BE2C (cell line): ENCODE measurements around the gene COL15A1.

ENCODE experiments used
- DNase-seq: peaks from one replicate; pipeline ENCODE4 v3.0.0-alpha.2; 2020
- H3K27me3 ChIP-seq: fragments of 250-450 bp; sonication (Bioruptor Pico); 2 replicates; pipeline ENCODE4 v1.5.1; 2020; ENCODE audit warnings: mild to moderate bottlenecking
- H3K36me3 ChIP-seq: fragments of 250-450 bp; sonication (Bioruptor Pico); 2 replicates; pipeline ENCODE4 v1.5.1; 2020; ENCODE audit warnings: mild to moderate bottlenecking
- H3K4me1 ChIP-seq: fragments of 250-450 bp; sonication (Bioruptor Pico); 2 replicates; pipeline ENCODE4 v1.5.1; 2020
- H3K4me3 ChIP-seq: 2 replicates; pipeline ENCODE4 v1.5.1; 2011; ENCODE audit warnings: low read depth, low read length
- H3K9me3 ChIP-seq: fragments of 250-450 bp; sonication (Bioruptor Pico); 2 replicates; pipeline ENCODE4 v1.5.1; 2020
- TF ChIP-seq, protein P1 (sequence below): IDR thresholded peaks from 2 replicates; pipeline ENCODE4 v1.5.1; 2012; ENCODE audit warnings: mild to moderate bottlenecking, low read depth, low read length

The COL15A1 gene

DNA sequence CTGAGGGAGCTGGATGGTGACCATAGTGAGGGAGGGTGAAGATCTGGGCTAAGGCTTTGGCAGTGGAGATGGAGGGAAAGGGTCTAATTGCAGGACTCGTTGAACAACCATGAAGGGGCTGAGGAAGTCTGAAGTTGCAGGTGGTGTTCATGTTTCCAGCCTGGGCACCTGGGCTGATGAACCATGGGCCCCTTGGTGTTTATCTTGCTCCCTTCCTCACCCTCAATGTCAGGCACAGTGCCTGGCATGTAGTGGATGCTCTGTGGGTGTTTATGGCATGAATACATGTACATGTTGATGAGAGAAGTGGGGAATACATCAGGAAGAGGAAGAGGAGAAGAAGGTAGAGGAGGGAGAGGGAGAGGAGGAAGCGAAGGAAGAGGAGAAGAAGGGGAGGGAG lies 31.3 kb upstream of the COL15A1 start:
- no peak for DNase-seq
- H3K27me3 ChIP-seq: no peaks in the 10 kb centered on the region; the same call in 1 of the 2 replicates
- H3K36me3 ChIP-seq: no peaks in the 10 kb centered on the region
- H3K9me3 ChIP-seq: no peaks in the 10 kb centered on the region
- no peaks in the 10 kb centered on the region for H3K4me1 ChIP-seq
- no peak overlapping the region for H3K4me3 ChIP-seq
- TF ChIP-seq, protein P1, sequence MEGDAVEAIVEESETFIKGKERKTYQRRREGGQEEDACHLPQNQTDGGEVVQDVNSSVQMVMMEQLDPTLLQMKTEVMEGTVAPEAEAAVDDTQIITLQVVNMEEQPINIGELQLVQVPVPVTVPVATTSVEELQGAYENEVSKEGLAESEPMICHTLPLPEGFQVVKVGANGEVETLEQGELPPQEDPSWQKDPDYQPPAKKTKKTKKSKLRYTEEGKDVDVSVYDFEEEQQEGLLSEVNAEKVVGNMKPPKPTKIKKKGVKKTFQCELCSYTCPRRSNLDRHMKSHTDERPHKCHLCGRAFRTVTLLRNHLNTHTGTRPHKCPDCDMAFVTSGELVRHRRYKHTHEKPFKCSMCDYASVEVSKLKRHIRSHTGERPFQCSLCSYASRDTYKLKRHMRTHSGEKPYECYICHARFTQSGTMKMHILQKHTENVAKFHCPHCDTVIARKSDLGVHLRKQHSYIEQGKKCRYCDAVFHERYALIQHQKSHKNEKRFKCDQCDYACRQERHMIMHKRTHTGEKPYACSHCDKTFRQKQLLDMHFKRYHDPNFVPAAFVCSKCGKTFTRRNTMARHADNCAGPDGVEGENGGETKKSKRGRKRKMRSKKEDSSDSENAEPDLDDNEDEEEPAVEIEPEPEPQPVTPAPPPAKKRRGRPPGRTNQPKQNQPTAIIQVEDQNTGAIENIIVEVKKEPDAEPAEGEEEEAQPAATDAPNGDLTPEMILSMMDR: no peak

- H3K27me3 ChIP-seq: no peaks in the 10 kb centered on the region; the same call in 1 of the 2 replicates
- TF ChIP-seq, protein P1: no peak
Observed at GRCh38 chr9:98913044-98913443, 30.7 kb upstream of the COL15A1 start.

DNA sequence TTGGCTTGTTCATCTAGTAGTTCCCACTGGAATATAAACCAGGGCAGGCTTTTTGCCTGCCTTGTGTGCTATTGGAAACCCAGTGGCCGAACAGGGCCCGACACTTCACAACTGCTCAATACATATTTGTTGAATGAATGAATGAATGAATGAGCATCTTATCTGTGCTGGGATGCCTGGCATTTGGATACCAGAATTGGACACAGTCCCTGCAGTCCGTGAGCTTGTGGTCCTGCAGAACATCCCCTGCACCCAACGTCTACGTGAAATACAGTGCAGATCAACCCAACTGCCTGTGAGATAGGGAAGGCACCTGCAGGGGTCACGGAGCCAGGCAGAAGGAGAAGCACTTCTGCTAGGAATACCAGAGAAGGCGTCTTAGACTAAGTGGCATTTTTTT lies 30.0 kb upstream of the COL15A1 start:
- H3K9me3 ChIP-seq: no peaks in the 10 kb centered on the region
- TF ChIP-seq, protein P1: no peak
- H3K4me1 ChIP-seq: no peaks in the 10 kb centered on the region
- no peak for DNase-seq
- H3K36me3 ChIP-seq: no peaks in the 10 kb centered on the region
- H3K27me3 ChIP-seq: no peaks in the 10 kb centered on the region; the same call in 1 of the 2 replicates
- H3K4me3 ChIP-seq: no peak overlapping the region

More at GRCh38 chr9:98913044-98913443, 30.7 kb upstream of the COL15A1 start:
- DNase-seq: no peak
- H3K9me3 ChIP-seq: no peaks in the 10 kb centered on the region
- H3K4me3 ChIP-seq: no peak overlapping the region
- H3K4me1 ChIP-seq: no peaks in the 10 kb centered on the region
- no peaks in the 10 kb centered on the region for H3K36me3 ChIP-seq

DNA sequence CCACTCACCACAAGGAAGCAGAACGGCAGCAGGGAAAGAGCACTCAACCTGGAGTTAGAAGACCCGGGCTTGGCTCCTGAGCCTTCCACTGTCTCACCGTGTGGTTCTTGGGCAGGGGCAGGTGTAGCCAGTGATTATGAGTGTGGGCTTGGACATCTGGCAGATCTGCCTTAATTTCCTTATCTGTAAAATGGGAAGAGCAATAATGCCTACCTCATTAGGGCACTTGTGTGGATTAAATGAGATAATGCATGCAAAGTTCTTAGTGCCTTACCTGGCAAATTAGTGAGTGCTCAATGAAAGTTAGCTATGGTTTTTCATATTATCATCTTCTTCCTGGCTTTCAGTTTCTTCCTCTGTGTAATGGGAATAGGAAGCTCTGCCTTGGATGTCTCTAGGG lies 28.1 kb upstream of the COL15A1 start:
- H3K4me1 ChIP-seq: no peaks in the 10 kb centered on the region
- no peak for DNase-seq
- no peaks in the 10 kb centered on the region; the same call in 1 of the 2 replicates for H3K27me3 ChIP-seq
- H3K36me3 ChIP-seq: no peaks in the 10 kb centered on the region
- H3K9me3 ChIP-seq: no peaks in the 10 kb centered on the region
- TF ChIP-seq, protein P1: no peak
- H3K4me3 ChIP-seq: no peak overlapping the region

DNA sequence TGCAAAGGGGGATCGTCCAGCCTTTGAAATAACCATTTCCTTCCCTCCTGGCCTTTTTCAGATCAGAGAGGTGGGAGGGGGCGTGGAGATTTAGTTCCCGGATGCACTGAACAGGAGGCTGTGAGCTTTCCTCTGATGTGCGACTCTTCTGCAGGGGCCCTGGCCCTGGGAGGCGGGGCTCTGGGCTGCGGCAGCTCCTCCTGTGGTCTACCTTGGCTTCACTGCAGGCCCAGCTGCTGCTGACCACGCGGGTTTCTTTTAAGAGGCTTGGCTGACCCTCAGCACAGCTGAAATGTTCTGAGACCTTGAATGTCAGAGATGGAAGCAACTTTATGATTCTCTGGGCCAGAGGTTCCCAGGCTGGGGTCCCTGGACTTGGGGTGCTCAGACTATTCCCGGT lies 27.0 kb upstream of the COL15A1 start:
- no peaks in the 10 kb centered on the region for H3K4me1 ChIP-seq
- H3K4me3 ChIP-seq: no peak overlapping the region
- H3K27me3 ChIP-seq: no peaks in the 10 kb centered on the region; the same call in 1 of the 2 replicates
- H3K9me3 ChIP-seq: no peaks in the 10 kb centered on the region
- no peaks in the 10 kb centered on the region for H3K36me3 ChIP-seq
- DNase-seq: no peak
- TF ChIP-seq, protein P1: no peak

DNA sequence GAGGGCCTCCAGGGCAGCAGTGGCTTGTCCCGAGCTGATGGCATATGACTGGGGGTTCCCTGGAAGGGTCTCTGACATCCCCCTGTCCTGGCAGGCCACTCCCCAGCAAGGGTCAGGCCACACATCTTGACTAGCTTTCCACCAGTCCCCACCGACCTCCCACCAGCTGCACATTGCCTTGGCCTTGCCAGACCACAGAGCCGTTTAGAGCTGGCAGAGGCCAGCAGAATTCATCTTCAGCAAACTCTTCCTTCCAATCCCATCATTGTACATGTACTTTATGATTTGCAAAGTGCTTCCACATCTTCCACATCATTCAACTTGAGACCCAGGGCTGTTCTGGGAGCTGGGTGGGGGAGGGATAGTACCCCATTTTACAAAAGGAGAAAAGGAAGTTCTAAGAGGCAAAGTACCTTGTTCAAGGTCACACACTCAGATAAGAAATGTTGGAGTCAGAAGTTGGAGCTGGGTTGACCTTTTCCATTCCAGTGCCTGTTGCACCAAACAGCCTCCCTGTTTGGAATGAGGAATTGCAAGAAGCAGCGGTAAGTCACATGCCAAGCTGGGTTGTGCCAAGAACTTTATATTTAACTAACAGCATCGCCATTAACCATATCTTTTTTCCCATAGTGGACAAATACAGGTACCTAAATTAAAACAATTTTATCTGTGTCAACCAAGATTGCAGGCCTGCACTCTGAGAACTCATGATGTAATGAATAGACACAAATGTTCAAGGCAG lies 25.8 kb upstream of the COL15A1 start:
- H3K9me3 ChIP-seq: no peaks in the 10 kb centered on the region
- DNase-seq: no peak
- TF ChIP-seq, protein P1: no peak
- H3K4me1 ChIP-seq: no peaks in the 10 kb centered on the region
- no peak overlapping the region for H3K4me3 ChIP-seq
- H3K36me3 ChIP-seq: no peaks in the 10 kb centered on the region
- H3K27me3 ChIP-seq: no peaks in the 10 kb centered on the region; the same call in 1 of the 2 replicates
